ENCODE measurements around the gene ITGA1. TPM values are rescaled to one million over a fixed set of nuclear protein-coding genes. Genes with fewer than 3 reads are reported as not detected.

Gene ITGA1
- total RNA-seq, 2 donors from 2014 or later = 125 to 169 TPM

GRCh38 chr5:52875827-52876226 is 88.1 kb downstream of the ITGA1 start:
- Histone ChIP-seq H3K36me3 (no peaks in the 10 kb centered on the region), H3K27ac (peak overlapping the region in 1 of 2 donors; percentile 9), H3K4me1 (ENCODE audit: control insufficient read depth in 1 of 2, low read depth in 2 of 2) (peaks cover 9 to 15% of the 10 kb centered on the region in 2 donors), H3K9me3 (no peaks in the 10 kb centered on the region), H3K27me3 (replicated peaks; ENCODE audit: insufficient read depth) (no peaks in the 10 kb centered on the region), H3K4me3 (no peak overlapping the region)
- TF ChIP-seq CTCF (IDR thresholded peaks at IDR 0.05) = no peak
- DNase-seq (ENCODE audit: low spot score) (no peak), ATAC-seq (ENCODE audit: insufficient number of reproducible peaks, low FRiP score, low read depth) (peak; percentile 44)

- Histone ChIP-seq H3K4me1 (ENCODE audit: control insufficient read depth in 1 of 2, low read depth in 2 of 2) (peaks cover 9 to 13% of the 10 kb centered on the region in 2 donors), H3K4me3 (no peak overlapping the region), H3K27me3 (replicated peaks; ENCODE audit: insufficient read depth) (no peaks in the 10 kb centered on the region), H3K27ac (peak overlapping the region in 1 of 2 donors; percentile 9), H3K36me3 (no peaks in the 10 kb centered on the region), H3K9me3 (no peaks in the 10 kb centered on the region)
- ATAC-seq (ENCODE audit: insufficient number of reproducible peaks, low FRiP score, low read depth) (no peak), DNase-seq (ENCODE audit: low spot score) (no peak)
- TF ChIP-seq CTCF (IDR thresholded peaks at IDR 0.05) = no peak
Observed at GRCh38 chr5:52876456-52876855, 88.7 kb downstream of the ITGA1 start.

- Histone ChIP-seq H3K4me3 (no peak overlapping the region), H3K27me3 (replicated peaks; ENCODE audit: insufficient read depth) (no peaks in the 10 kb centered on the region), H3K36me3 (no peaks in the 10 kb centered on the region), H3K4me1 (ENCODE audit: control insufficient read depth in 1 of 2, low read depth in 2 of 2) (peaks cover 9 to 13% of the 10 kb centered on the region in 2 donors), H3K27ac (no peak overlapping the region), H3K9me3 (no peaks in the 10 kb centered on the region)
- no peak for TF ChIP-seq CTCF (IDR thresholded peaks at IDR 0.05)
- DNase-seq (ENCODE audit: low spot score) = no peak
- no peak for ATAC-seq (ENCODE audit: insufficient number of reproducible peaks, low FRiP score, low read depth)
Observed at GRCh38 chr5:52878656-52879055, 90.9 kb downstream of the ITGA1 start.

- Histone ChIP-seq H3K27me3 (replicated peaks; ENCODE audit: insufficient read depth) (no peaks in the 10 kb centered on the region), H3K4me1 (ENCODE audit: control insufficient read depth in 1 of 2, low read depth in 2 of 2) (peaks cover 5 to 10% of the 10 kb centered on the region in 2 donors), H3K36me3 (no peaks in the 10 kb centered on the region), H3K9me3 (no peaks in the 10 kb centered on the region), H3K27ac (no peak overlapping the region), H3K4me3 (no peak overlapping the region)
- ATAC-seq (ENCODE audit: insufficient number of reproducible peaks, low FRiP score, low read depth) (no peak), DNase-seq (ENCODE audit: low spot score) (no peak)
- no peak for TF ChIP-seq CTCF (IDR thresholded peaks at IDR 0.05)
Observed at GRCh38 chr5:52880541-52880940, 92.8 kb downstream of the ITGA1 start.

GRCh38 chr5:52881468-52881867 is 93.8 kb downstream of the ITGA1 start:
- Histone ChIP-seq H3K27ac (no peak overlapping the region), H3K36me3 (no peaks in the 10 kb centered on the region), H3K27me3 (replicated peaks; ENCODE audit: insufficient read depth) (no peaks in the 10 kb centered on the region), H3K4me1 (ENCODE audit: control insufficient read depth in 1 of 2, low read depth in 2 of 2) (peaks cover 0 to 3% of the 10 kb centered on the region in 2 donors), H3K9me3 (no peaks in the 10 kb centered on the region), H3K4me3 (no peak overlapping the region)
- no peak for TF ChIP-seq CTCF (IDR thresholded peaks at IDR 0.05)
- ATAC-seq (ENCODE audit: insufficient number of reproducible peaks, low FRiP score, low read depth) (no peak), DNase-seq (ENCODE audit: low spot score) (no peak)
